ENCODE results near the gene SPACA1.

The SPACA1 gene

GRCh38 chr6:88107241-88107640 lies 59.6 kb downstream of the SPACA1 start:
- DNase-seq (ENCODE audit: low spot score), result no peak
- no peak overlapping the region for H3K23ac ChIP-seq (ENCODE audit: low read depth, low read length, poor library complexity)
- no peak overlapping the region for H2BK5ac ChIP-seq (ENCODE audit: low read length)
- no peaks in the 10 kb centered on the region for H3K9me3 ChIP-seq (replicated peaks in 1 of 2; ENCODE audit: control insufficient read depth in 2 of 2, insufficient read depth in 1 of 2, low read depth in 1 of 2, low read length in 2 of 2)
- H2BK12ac ChIP-seq (ENCODE audit: low read length), result no peak overlapping the region
- no peak overlapping the region for H3K27ac ChIP-seq (replicated peaks; ENCODE audit: low read length)
- no peaks in the 10 kb centered on the region for H3K27me3 ChIP-seq (ENCODE audit: control insufficient read depth in 3 of 3, insufficient read depth in 3 of 3, low read depth in 1 of 3, low read length in 3 of 3)
- H3K9ac ChIP-seq (ENCODE audit: low read depth, low read length, poor library complexity), result no peak overlapping the region
- H2BK15ac ChIP-seq (ENCODE audit: low read length), result no peak overlapping the region
- H4K8ac ChIP-seq (ENCODE audit: low read depth, low read length), result no peak overlapping the region
- H3K18ac ChIP-seq (ENCODE audit: low read length), result no peak overlapping the region
- H3K4ac ChIP-seq (ENCODE audit: low read length), result no peak overlapping the region
- H2BK120ac ChIP-seq (ENCODE audit: low read depth, low read length), result no peak overlapping the region
- no peak overlapping the region for H3K4me3 ChIP-seq (ENCODE audit: low read length in 2 of 2)
- H3K79me1 ChIP-seq (ENCODE audit: low read depth, low read length), result no peaks in the 10 kb centered on the region
- no peak overlapping the region for H4K91ac ChIP-seq (ENCODE audit: low read depth, low read length, poor library complexity)
- no peak overlapping the region for H3K4me2 ChIP-seq (ENCODE audit: insufficient read depth, low read length, poor library complexity, severe bottlenecking)
- H3K14ac ChIP-seq (ENCODE audit: low read length), result no peak overlapping the region
- H2AFZ ChIP-seq (ENCODE audit: low read length), result no peak overlapping the region
- H2AK5ac ChIP-seq (ENCODE audit: low read depth, low read length), result no peak overlapping the region
- H3K36me3 ChIP-seq (replicated peaks in 1 of 2; ENCODE audit: control insufficient read depth in 2 of 2, insufficient read depth in 2 of 2, low read length in 2 of 2), result no peaks in the 10 kb centered on the region
- peaks cover 0 to 1% of the 10 kb centered on the region in 2 donors for H3K4me1 ChIP-seq (ENCODE audit: control insufficient read depth in 2 of 2, insufficient read depth in 1 of 2, low read depth in 1 of 2, low read length in 2 of 2)

- no peak overlapping the region for H3K4me3 ChIP-seq (ENCODE audit: low read length in 2 of 2)
- no CpG with 5 or more reads among the region's 5 CpGs for WGBS, 2 donors (ENCODE audit: extremely low coverage in 2 of 2, insufficient read length in 2 of 2, insufficient replicate concordance in 1 of 2)
- H3K36me3 ChIP-seq (replicated peaks in 1 of 2; ENCODE audit: control insufficient read depth in 2 of 2, insufficient read depth in 2 of 2, low read length in 2 of 2), result no peaks in the 10 kb centered on the region
Observed at GRCh38 chr6:88111991-88112390, 64.3 kb downstream of the SPACA1 start.

GRCh38 chr6:88114838-88115237 lies 67.2 kb downstream of the SPACA1 start:
- WGBS, 2 donors (ENCODE audit: extremely low coverage in 2 of 2, insufficient read length in 2 of 2, insufficient replicate concordance in 1 of 2), result no CpG with 5 or more reads among the region's 2 CpGs
- H3K9me3 ChIP-seq (replicated peaks in 1 of 2; ENCODE audit: control insufficient read depth in 2 of 2, insufficient read depth in 1 of 2, low read depth in 1 of 2, low read length in 2 of 2), result no peaks in the 10 kb centered on the region
- no peak overlapping the region for H3K4me2 ChIP-seq (ENCODE audit: insufficient read depth, low read length, poor library complexity, severe bottlenecking)
- H3K27me3 ChIP-seq (ENCODE audit: control insufficient read depth in 3 of 3, insufficient read depth in 3 of 3, low read depth in 1 of 3, low read length in 3 of 3), result no peaks in the 10 kb centered on the region
- H2BK12ac ChIP-seq (ENCODE audit: low read length), result no peak overlapping the region
- H3K4ac ChIP-seq (ENCODE audit: low read length), result no peak overlapping the region
- DNase-seq (ENCODE audit: low spot score), result no peak
- no peak overlapping the region for H3K27ac ChIP-seq (replicated peaks; ENCODE audit: low read length)
- H3K4me1 ChIP-seq (ENCODE audit: control insufficient read depth in 2 of 2, insufficient read depth in 1 of 2, low read depth in 1 of 2, low read length in 2 of 2), result no peaks in the 10 kb centered on the region
- no peaks in the 10 kb centered on the region for H3K36me3 ChIP-seq (replicated peaks in 1 of 2; ENCODE audit: control insufficient read depth in 2 of 2, insufficient read depth in 2 of 2, low read length in 2 of 2)
- H3K4me3 ChIP-seq (ENCODE audit: low read length in 2 of 2), result no peak overlapping the region
- H4K91ac ChIP-seq (ENCODE audit: low read depth, low read length, poor library complexity), result no peak overlapping the region
- H3K14ac ChIP-seq (ENCODE audit: low read length), result no peak overlapping the region
- no peak overlapping the region for H2BK120ac ChIP-seq (ENCODE audit: low read depth, low read length)
- H3K23ac ChIP-seq (ENCODE audit: low read depth, low read length, poor library complexity), result no peak overlapping the region
- H4K8ac ChIP-seq (ENCODE audit: low read depth, low read length), result no peak overlapping the region
- no peak overlapping the region for H3K9ac ChIP-seq (ENCODE audit: low read depth, low read length, poor library complexity)
- no peak overlapping the region for H2BK15ac ChIP-seq (ENCODE audit: low read length)
- H3K79me1 ChIP-seq (ENCODE audit: low read depth, low read length), result no peaks in the 10 kb centered on the region
- no peak overlapping the region for H3K18ac ChIP-seq (ENCODE audit: low read length)
- no peak overlapping the region for H2AFZ ChIP-seq (ENCODE audit: low read length)
- no peak overlapping the region for H2BK5ac ChIP-seq (ENCODE audit: low read length)
- no peak overlapping the region for H2AK5ac ChIP-seq (ENCODE audit: low read depth, low read length)

More at GRCh38 chr6:88111991-88112390, 64.3 kb downstream of the SPACA1 start:
- no peak overlapping the region for H2BK120ac ChIP-seq (ENCODE audit: low read depth, low read length)
- no peaks in the 10 kb centered on the region for H3K9me3 ChIP-seq (replicated peaks in 1 of 2; ENCODE audit: control insufficient read depth in 2 of 2, insufficient read depth in 1 of 2, low read depth in 1 of 2, low read length in 2 of 2)
- no peak for DNase-seq (ENCODE audit: low spot score)
- peaks cover 0 to 1% of the 10 kb centered on the region in 2 donors for H3K4me1 ChIP-seq (ENCODE audit: control insufficient read depth in 2 of 2, insufficient read depth in 1 of 2, low read depth in 1 of 2, low read length in 2 of 2)
- H3K27ac ChIP-seq (replicated peaks; ENCODE audit: low read length), result no peak overlapping the region
- no peak overlapping the region for H3K9ac ChIP-seq (ENCODE audit: low read depth, low read length, poor library complexity)
- no peak overlapping the region for H3K23ac ChIP-seq (ENCODE audit: low read depth, low read length, poor library complexity)
- H3K4ac ChIP-seq (ENCODE audit: low read length), result no peak overlapping the region
- no peak overlapping the region for H2AFZ ChIP-seq (ENCODE audit: low read length)
- no peak overlapping the region for H4K91ac ChIP-seq (ENCODE audit: low read depth, low read length, poor library complexity)
- H2BK12ac ChIP-seq (ENCODE audit: low read length), result no peak overlapping the region
- H3K14ac ChIP-seq (ENCODE audit: low read length), result no peak overlapping the region
- no peaks in the 10 kb centered on the region for H3K79me1 ChIP-seq (ENCODE audit: low read depth, low read length)
- H4K8ac ChIP-seq (ENCODE audit: low read depth, low read length), result no peak overlapping the region
- H2AK5ac ChIP-seq (ENCODE audit: low read depth, low read length), result no peak overlapping the region
- H3K27me3 ChIP-seq (ENCODE audit: control insufficient read depth in 3 of 3, insufficient read depth in 3 of 3, low read depth in 1 of 3, low read length in 3 of 3), result no peaks in the 10 kb centered on the region
- H2BK5ac ChIP-seq (ENCODE audit: low read length), result no peak overlapping the region
- no peak overlapping the region for H2BK15ac ChIP-seq (ENCODE audit: low read length)
- no peak overlapping the region for H3K4me2 ChIP-seq (ENCODE audit: insufficient read depth, low read length, poor library complexity, severe bottlenecking)
- no peak overlapping the region for H3K18ac ChIP-seq (ENCODE audit: low read length)

DNA sequence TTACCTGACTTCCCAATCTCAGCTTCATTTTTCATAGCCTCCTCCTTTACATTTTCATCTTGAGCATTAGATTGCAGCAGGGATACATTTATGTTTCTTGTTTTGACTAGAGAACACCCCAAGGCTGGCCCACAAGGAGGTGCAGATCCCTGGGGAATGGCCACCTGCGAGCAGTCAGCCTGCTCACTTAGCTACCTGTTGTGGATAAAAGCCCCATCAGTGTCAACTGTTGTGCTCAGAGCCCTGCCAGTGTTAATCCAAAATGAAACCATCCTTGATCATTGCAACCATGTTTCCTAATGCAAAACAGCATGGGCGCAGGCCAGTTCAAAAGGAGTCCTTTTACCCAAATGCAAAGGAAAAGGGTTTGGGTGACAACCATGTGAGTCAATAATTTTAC lies 67.7 kb downstream of the SPACA1 start:
- no peak overlapping the region for H4K91ac ChIP-seq (ENCODE audit: low read depth, low read length, poor library complexity)
- H3K23ac ChIP-seq (ENCODE audit: low read depth, low read length, poor library complexity), result no peak overlapping the region
- H2BK120ac ChIP-seq (ENCODE audit: low read depth, low read length), result no peak overlapping the region
- no peak overlapping the region for H3K4me3 ChIP-seq (ENCODE audit: low read length in 2 of 2)
- no peak overlapping the region for H3K18ac ChIP-seq (ENCODE audit: low read length)
- no peak overlapping the region for H3K14ac ChIP-seq (ENCODE audit: low read length)
- H3K9me3 ChIP-seq (replicated peaks in 1 of 2; ENCODE audit: control insufficient read depth in 2 of 2, insufficient read depth in 1 of 2, low read depth in 1 of 2, low read length in 2 of 2), result no peaks in the 10 kb centered on the region
- H2AFZ ChIP-seq (ENCODE audit: low read length), result no peak overlapping the region
- WGBS, 2 donors (ENCODE audit: extremely low coverage in 2 of 2, insufficient read length in 2 of 2, insufficient replicate concordance in 1 of 2), result no CpG with 5 or more reads among the region's 2 CpGs
- H3K4ac ChIP-seq (ENCODE audit: low read length), result no peak overlapping the region
- no peaks in the 10 kb centered on the region for H3K36me3 ChIP-seq (replicated peaks in 1 of 2; ENCODE audit: control insufficient read depth in 2 of 2, insufficient read depth in 2 of 2, low read length in 2 of 2)
- H2AK5ac ChIP-seq (ENCODE audit: low read depth, low read length), result no peak overlapping the region
- no peak overlapping the region for H2BK15ac ChIP-seq (ENCODE audit: low read length)
- no peak overlapping the region for H2BK12ac ChIP-seq (ENCODE audit: low read length)
- H3K27ac ChIP-seq (replicated peaks; ENCODE audit: low read length), result no peak overlapping the region
- no peak overlapping the region for H4K8ac ChIP-seq (ENCODE audit: low read depth, low read length)
- H3K9ac ChIP-seq (ENCODE audit: low read depth, low read length, poor library complexity), result no peak overlapping the region
- no peak for DNase-seq (ENCODE audit: low spot score)
- H3K4me1 ChIP-seq (ENCODE audit: control insufficient read depth in 2 of 2, insufficient read depth in 1 of 2, low read depth in 1 of 2, low read length in 2 of 2), result no peaks in the 10 kb centered on the region
- no peak overlapping the region for H2BK5ac ChIP-seq (ENCODE audit: low read length)
- H3K4me2 ChIP-seq (ENCODE audit: insufficient read depth, low read length, poor library complexity, severe bottlenecking), result no peak overlapping the region
- H3K27me3 ChIP-seq (ENCODE audit: control insufficient read depth in 3 of 3, insufficient read depth in 3 of 3, low read depth in 1 of 3, low read length in 3 of 3), result no peaks in the 10 kb centered on the region
- no peaks in the 10 kb centered on the region for H3K79me1 ChIP-seq (ENCODE audit: low read depth, low read length)
